GM12878 (cell line): ENCODE results near the gene NRXN3. TPM values are rescaled to one million over a fixed set of nuclear protein-coding genes. Genes with fewer than 3 reads are reported as not detected.

Source experiments
- ATAC-seq: fragments of 200-7000 bp; cut with Tn5 transposase; 3 replicates; pipeline ENCODE4 v1.9.1; 2020; ENCODE audit warnings: mild to moderate bottlenecking, moderate library complexity
- BruUV-seq: library from RNA; stranded (reverse); fragments of 400-500 nt; replicated peaks from 2 replicates; lab custom pipeline; 2021; lab: Mats Ljungman, UMichigan
- CTCF ChIA-PET: fragments of 300-600 bp; sonication (Branson Sonifier 250); formaldehyde crosslinking; extraction: SDS; loops from one replicate; lab custom pipeline; 2021; ENCODE audit warnings: inconsistent platforms; lab: Yijun Ruan, JAX
- POLR2A ChIA-PET: fragments of 350-600 bp; formaldehyde crosslinking; extraction: SDS; loops from one replicate; lab custom pipeline; 2021; ENCODE audit warnings: inconsistent platforms; lab: Charles Lee
- RAD21 ChIA-PET: fragments of 300-600 bp; sonication (Branson Sonifier 250); formaldehyde crosslinking; loops from one replicate; lab custom pipeline; 2023; ENCODE audit warnings: antibody characterized with exemption; ENCODE audit not compliant: unreplicated experiment; lab: Charles Lee
- SMC1A ChIA-PET: fragments of 300-600 bp; sonication (Branson Sonifier 250); formaldehyde crosslinking; loops from one replicate; lab custom pipeline; 2023; ENCODE audit not compliant: unreplicated experiment, uncharacterized antibody; lab: Charles Lee
- DNase-seq: peaks from one replicate; pipeline ENCODE4 v3.0.0-alpha.2; 2011; ENCODE audit warnings: low read depth, low spot score
- FAIRE-seq: peaks from 3 replicates; lab custom pipeline; 2011; peaks lifted over from hg19 to GRCh38; lab: Jason Lieb, UNC
- H2AFZ ChIP-seq: 2 replicates; pipeline ENCODE4 v1.6.0; 2011; ENCODE audit warnings: low read depth, low read length, control low read depth; ENCODE audit not compliant: control insufficient read depth
- H3K27ac ChIP-seq: 2 replicates; pipeline ENCODE4 v1.5.1; 2011; ENCODE audit warnings: control low read depth; ENCODE audit not compliant: control insufficient read depth, insufficient read depth
- H3K27me3 ChIP-seq, 2 experiments: replicated peaks in 1 of 2; 2 replicates each; pipeline versions ENCODE4 v1.6.0 to v1.6.1; 2011; ENCODE audit warnings: low read length in 1 of 2; ENCODE audit not compliant: control insufficient read depth in 2 of 2, insufficient read depth in 2 of 2
- H3K36me3 ChIP-seq, 2 experiments: 2 replicates each; pipeline ENCODE4 v1.5.1; 2011; ENCODE audit warnings: low read length in 1 of 2; ENCODE audit not compliant: control insufficient read depth in 2 of 2, insufficient read depth in 2 of 2
- H3K4me1 ChIP-seq: 2 replicates; pipeline ENCODE4 v1.6.1; 2011; ENCODE audit warnings: mild to moderate bottlenecking, low read length, moderate library complexity, mixed read lengths; ENCODE audit not compliant: control insufficient read depth, insufficient read depth
- H3K4me2 ChIP-seq: 2 replicates; pipeline ENCODE4 v1.6.0; 2011; ENCODE audit warnings: control low read depth; ENCODE audit not compliant: control insufficient read depth, insufficient read depth
- H3K4me3 ChIP-seq: fragments of 200-600 bp; sonication (generic); 2 replicates; pipeline ENCODE4 v1.5.1; 2016
- H3K79me2 ChIP-seq: 2 replicates; pipeline ENCODE4 v1.6.0; 2011; ENCODE audit warnings: low read length; ENCODE audit not compliant: control insufficient read depth, insufficient read depth
- H3K9ac ChIP-seq: 2 replicates; pipeline ENCODE4 v1.8.0; 2011; ENCODE audit warnings: low read length, control low read depth, mixed read lengths; ENCODE audit not compliant: control insufficient read depth, insufficient read depth
- H3K9me3 ChIP-seq: replicated peaks from 3 replicates; pipeline ENCODE4 v1.5.1; 2011; ENCODE audit warnings: mild to moderate bottlenecking, low read length; ENCODE audit not compliant: control insufficient read depth, insufficient read depth
- H4K20me1 ChIP-seq: 2 replicates; pipeline ENCODE4 v1.6.0; 2011; ENCODE audit not compliant: control insufficient read depth, insufficient read depth
- NFYB ChIP-seq: IDR thresholded peaks from 2 replicates; pipeline ENCODE4 v1.6.1; 2011; ENCODE audit warnings: low read depth, mild to moderate bottlenecking, low read length, improper control_type of control experiment, moderate library complexity; ENCODE audit not compliant: insufficient read depth
- NR2C2 ChIP-seq: IDR thresholded peaks from 2 replicates; pipeline ENCODE4 v1.6.1; 2011; ENCODE audit warnings: borderline replicate concordance, low read depth; ENCODE audit not compliant: control insufficient read depth, insufficient read length
- PBX3 ChIP-seq: IDR thresholded peaks from 2 replicates; pipeline ENCODE4 v1.6.1; 2011; ENCODE audit warnings: mild to moderate bottlenecking, low read depth, low read length, moderate library complexity; ENCODE audit not compliant: insufficient replicate concordance
- ZNF217 ChIP-seq: fragments of 450-650 bp; IDR thresholded peaks from 2 replicates; pipeline ENCODE4 v1.6.1; 2017; ENCODE audit warnings: antibody characterized with exemption, mild to moderate bottlenecking
- in situ Hi-C: fragments of 300-500 bp; cut with MboI; formaldehyde crosslinking; loops from 9 replicates; pipeline ENCODE4 v1.14.3; 2018; ENCODE audit warnings: mixed read lengths
- intact Hi-C: fragments of 100-400 bp; cut with micrococcal nuclease; formaldehyde crosslinking; loops from one replicate; pipeline ENCODE4 v1.14.2; 2022; ENCODE audit not compliant: unreplicated experiment
- polyA plus RNA-seq, 11 experiments: library from polyadenylated mRNA; depleted of rRNA in 4 of 11; unstranded in 6 of 11; stranded (reverse) in 5 of 11; fragments of >200 nt; fragmentation: Nextera tagmentation in 4 of 11; fragmentation: Illumina TruSeq in 1 of 11; extraction: Ambion mirVana in 4 of 11; extraction: Trizol in 1 of 11; gene quantifications; 1 replicate in 1 of 11; 2 replicates in 10 of 11; pipeline versions ENCODE4 v1.2.1 to v1.2.3, GENCODE V29; 2011 to 2016; ENCODE audit warnings: inconsistent platforms in 2 of 11, missing spikeins in 2 of 11, low read depth in 1 of 11
- total RNA-seq, 4 experiments: library from RNA; depleted of rRNA in 3 of 4; stranded (reverse); fragments of >200 nt in 3 of 4; fragmentation: Illumina TruSeq in 1 of 4; extraction: Trizol in 1 of 4; gene quantifications; 2 replicates each; pipeline versions ENCODE4 v1.2.1 to v1.2.3, GENCODE V29; 2013 to 2021
- TF ChIP-seq, protein P1 (sequence below): fragments of 450-650 bp; IDR thresholded peaks from 2 replicates; pipeline ENCODE4 v1.6.1; 2017; ENCODE audit warnings: antibody characterized with exemption, mild to moderate bottlenecking, moderate library complexity

NRXN3 gene
- total and polyA plus RNA-seq, 10 of the 15 experiments (the other 5 are each of a cell fraction or from before 2014, with no cell fraction given): 0.52 to 3.3 (median 1.4) TPM

- FAIRE-seq (no peak), ATAC-seq (no peak), DNase-seq (no peak)
- intact Hi-C loops (no loop called here), in situ Hi-C loops (no loop called here)
- Histone ChIP-seq H4K20me1 (no peaks in the 10 kb centered on the region), H3K4me2 (no peak overlapping the region), H3K36me3 (no peaks in the 10 kb centered on the region), H3K27ac (no peak overlapping the region), H2AFZ (no peak overlapping the region), H3K27me3 (no peaks in the 10 kb centered on the region; a peak in 1 of 4 replicates), H3K79me2 (no peaks in the 10 kb centered on the region), H3K4me3 (no peak overlapping the region), H3K9me3 (no peaks in the 10 kb centered on the region), H3K4me1 (no peaks in the 10 kb centered on the region), H3K9ac (no peak overlapping the region)
- TF ChIP-seq NFYB: no peak
- TF ChIP-seq NR2C2: no peak
- no peak for TF ChIP-seq PBX3
- TF ChIP-seq ZNF217: no peak
- TF ChIP-seq, protein P1, sequence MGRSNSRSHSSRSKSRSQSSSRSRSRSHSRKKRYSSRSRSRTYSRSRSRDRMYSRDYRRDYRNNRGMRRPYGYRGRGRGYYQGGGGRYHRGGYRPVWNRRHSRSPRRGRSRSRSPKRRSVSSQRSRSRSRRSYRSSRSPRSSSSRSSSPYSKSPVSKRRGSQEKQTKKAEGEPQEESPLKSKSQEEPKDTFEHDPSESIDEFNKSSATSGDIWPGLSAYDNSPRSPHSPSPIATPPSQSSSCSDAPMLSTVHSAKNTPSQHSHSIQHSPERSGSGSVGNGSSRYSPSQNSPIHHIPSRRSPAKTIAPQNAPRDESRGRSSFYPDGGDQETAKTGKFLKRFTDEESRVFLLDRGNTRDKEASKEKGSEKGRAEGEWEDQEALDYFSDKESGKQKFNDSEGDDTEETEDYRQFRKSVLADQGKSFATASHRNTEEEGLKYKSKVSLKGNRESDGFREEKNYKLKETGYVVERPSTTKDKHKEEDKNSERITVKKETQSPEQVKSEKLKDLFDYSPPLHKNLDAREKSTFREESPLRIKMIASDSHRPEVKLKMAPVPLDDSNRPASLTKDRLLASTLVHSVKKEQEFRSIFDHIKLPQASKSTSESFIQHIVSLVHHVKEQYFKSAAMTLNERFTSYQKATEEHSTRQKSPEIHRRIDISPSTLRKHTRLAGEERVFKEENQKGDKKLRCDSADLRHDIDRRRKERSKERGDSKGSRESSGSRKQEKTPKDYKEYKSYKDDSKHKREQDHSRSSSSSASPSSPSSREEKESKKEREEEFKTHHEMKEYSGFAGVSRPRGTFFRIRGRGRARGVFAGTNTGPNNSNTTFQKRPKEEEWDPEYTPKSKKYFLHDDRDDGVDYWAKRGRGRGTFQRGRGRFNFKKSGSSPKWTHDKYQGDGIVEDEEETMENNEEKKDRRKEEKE: no peak
- SMC1A ChIA-PET: no interaction called here
- CTCF ChIA-PET: no interaction called here
- POLR2A ChIA-PET: interaction anchor here (0.6 kb wide), 1 partner anchor 51 kb away, joined by 3 read pairs; no protein-coding TSS in a partner anchor
- RAD21 ChIA-PET: no interaction called here
- no TSS peak for BruUV-seq
These were observed 535.8 kb downstream of the NRXN3 start for GRCh38 chr14:78705989-78706388.
